Medulla oblongata (tissue), 1 donor: ENCODE data around the gene MUC4.

ENCODE experiments used
- DNase-seq: peaks from one replicate; pipeline ENCODE4 v3.0.0-alpha.2; 2015; ENCODE audit errors: extremely low spot score

Gene MUC4, protein sequence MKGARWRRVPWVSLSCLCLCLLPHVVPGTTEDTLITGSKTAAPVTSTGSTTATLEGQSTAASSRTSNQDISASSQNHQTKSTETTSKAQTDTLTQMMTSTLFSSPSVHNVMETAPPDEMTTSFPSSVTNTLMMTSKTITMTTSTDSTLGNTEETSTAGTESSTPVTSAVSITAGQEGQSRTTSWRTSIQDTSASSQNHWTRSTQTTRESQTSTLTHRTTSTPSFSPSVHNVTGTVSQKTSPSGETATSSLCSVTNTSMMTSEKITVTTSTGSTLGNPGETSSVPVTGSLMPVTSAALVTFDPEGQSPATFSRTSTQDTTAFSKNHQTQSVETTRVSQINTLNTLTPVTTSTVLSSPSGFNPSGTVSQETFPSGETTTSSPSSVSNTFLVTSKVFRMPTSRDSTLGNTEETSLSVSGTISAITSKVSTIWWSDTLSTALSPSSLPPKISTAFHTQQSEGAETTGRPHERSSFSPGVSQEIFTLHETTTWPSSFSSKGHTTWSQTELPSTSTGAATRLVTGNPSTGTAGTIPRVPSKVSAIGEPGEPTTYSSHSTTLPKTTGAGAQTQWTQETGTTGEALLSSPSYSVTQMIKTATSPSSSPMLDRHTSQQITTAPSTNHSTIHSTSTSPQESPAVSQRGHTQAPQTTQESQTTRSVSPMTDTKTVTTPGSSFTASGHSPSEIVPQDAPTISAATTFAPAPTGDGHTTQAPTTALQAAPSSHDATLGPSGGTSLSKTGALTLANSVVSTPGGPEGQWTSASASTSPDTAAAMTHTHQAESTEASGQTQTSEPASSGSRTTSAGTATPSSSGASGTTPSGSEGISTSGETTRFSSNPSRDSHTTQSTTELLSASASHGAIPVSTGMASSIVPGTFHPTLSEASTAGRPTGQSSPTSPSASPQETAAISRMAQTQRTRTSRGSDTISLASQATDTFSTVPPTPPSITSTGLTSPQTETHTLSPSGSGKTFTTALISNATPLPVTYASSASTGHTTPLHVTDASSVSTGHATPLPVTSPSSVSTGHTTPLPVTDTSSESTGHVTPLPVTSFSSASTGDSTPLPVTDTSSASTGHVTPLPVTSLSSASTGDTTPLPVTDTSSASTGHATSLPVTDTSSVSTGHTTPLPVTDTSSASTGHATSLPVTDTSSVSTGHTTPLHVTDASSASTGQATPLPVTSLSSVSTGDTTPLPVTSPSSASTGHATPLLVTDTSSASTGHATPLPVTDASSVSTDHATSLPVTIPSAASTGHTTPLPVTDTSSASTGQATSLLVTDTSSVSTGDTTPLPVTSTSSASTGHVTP (N-terminal part only)

DNA sequence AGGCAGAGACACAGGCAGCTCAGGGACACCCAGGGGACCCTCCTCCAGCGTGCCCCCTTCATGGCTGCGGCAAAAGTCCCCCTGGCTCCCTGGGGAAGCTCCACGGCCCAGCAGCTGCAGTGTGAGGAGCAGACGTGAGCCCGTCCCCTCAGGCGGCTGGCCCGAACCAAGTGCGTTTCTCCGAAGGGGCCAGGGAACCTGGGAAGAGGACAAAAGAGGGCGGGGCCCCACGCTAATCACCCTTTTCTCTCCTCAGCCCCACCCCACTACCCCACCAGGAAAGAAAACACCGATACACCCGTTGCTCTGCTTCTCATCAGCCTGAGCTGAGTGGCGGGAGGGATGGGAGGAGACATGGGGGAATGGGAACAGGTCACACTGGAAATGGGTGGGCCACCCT, at the start of gene MUC4:
TSS of gene MUC4 (minus strand) at position 174 of the 400 bp plus-strand sequence. CDS start at position 62, 112 bp downstream.
- no peak for DNase-seq

DNA sequence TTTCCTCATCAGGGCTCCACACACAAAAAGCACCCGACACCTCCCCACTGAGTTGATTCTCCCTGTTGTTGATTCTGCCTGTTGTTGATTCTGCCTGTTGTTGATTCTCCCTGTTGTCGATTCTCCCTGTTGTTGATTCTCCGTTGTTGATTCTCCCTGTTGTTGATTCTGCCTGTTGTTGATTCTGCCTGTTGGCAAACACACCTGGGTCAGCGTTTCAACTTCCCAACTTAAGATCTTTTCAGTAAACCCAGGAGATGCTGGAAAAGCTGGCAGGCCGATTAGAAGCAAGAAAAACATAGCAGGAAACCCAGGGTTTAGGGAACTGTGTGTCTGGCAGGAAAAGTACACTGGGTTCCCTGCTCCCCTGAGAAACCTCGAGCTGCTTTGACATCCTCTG, 48.7 kb upstream of the MUC4 start:
- DNase-seq, result no peak

GRCh38 chr3:195859846-195860411, 48.2 kb upstream of the MUC4 start:
- DNase-seq, result no peak

DNA sequence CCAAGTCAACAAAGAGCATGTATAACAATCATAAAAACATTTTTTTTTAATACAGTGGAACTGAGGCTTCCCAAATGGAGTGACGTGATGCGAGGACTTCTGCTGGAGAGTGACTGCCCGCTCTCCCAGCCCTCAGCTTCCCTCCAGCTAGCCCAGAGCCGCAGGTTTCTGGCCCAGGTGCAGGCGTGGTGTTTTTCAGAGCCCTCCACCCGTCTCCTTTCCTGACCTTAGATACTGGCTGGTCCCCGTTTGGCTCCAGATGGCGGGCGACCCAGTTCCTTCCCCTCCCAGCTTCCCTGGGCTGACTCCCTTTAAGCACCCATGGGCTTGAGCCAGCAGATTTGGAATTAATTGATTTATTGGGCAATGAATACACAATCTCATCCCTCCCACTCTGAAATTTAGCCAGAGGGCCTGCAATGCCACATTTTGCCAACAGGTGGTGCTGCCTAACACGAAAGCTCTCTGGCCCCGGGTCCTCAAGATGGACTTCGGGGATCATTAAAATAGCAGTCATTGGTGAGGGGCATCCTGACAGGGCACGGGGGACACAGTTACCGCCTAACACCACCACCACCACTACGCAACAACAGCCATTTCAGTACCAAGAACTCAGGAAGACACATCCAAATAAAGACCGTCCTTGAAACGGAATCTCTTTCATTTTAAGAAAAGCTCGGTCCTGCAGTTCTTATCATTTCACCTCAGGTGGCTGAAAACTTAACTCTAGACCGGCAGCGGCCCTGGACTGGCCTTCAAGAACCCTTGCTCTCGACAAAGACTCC, 47.5 kb upstream of the MUC4 start:
- DNase-seq, result peak; percentile 84

DNA sequence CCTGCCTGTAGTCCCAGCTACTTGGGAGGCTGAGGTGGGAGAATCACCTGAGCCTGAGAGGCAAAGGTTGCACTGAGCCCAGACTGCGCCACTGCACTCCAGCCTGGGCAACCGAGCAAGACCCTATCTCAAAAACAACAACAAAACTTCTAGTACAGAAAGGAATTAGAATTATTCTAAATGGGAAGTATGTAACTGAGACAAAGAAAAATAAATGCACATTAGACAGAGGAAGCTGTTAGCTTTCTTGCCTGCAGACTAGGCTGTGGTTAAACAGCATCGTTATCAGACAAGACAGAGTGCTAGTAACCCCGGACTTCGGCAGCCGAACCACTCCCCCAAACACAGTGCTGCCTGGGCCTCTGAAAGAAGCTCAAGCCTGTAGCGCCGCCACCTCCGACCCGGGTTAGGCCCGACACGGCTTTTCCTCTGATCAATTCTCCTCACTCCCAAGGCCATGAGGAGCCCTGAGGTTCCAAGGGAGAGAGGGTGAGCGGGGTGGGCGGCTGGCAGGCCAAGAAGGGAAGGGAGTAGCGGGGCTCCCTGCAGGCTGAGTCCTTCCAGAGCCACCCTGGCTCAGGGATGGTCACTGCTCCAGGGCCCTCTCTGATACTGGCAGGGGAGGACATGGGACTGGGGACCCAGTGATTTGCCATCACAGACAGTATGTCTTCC, 44.8 kb upstream of the MUC4 start:
- DNase-seq, result no peak

DNA sequence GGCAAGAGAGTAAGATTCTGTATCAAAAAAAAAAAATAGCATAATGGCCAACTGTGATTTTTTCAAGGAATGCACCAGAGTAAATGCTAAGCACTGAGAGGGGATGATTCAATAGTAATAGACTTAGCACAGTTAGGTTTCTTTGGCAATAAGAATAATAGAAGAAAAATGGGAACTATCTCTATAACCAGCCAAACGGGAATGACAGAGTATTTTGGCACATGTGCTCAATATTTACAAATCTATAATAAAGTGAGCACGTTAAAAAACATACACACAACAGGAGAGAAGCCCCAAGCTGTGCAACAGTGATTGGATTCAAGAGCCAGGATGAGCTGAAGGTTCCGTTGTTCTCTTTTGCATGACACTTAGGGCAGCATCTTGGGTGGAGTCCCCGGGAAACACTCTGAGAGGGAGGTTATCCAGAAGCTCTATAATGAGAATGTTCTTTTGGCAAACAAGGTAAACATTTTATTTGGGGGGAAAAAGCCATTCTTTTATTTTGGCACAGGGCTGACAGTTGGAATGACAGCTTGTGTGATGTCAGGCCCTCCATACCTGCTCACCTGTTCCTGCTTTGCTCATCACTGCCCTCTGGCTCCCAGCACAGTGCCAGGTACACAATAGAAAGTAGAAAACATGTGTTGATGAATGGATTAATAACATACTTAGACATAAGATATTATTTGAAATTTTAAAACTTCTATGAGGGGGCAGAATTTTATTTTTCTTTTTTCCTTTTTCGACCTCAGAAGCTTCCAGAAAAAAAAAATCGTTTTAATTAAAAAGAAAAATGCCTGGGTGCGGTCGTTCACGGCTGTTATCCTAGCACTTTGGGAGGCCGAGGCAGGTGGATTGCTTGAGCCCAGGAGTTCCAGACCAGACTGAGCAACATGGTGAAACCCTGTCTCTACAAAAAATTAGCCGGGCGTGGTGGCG, 44.0 kb upstream of the MUC4 start:
- no peak for DNase-seq

DNA sequence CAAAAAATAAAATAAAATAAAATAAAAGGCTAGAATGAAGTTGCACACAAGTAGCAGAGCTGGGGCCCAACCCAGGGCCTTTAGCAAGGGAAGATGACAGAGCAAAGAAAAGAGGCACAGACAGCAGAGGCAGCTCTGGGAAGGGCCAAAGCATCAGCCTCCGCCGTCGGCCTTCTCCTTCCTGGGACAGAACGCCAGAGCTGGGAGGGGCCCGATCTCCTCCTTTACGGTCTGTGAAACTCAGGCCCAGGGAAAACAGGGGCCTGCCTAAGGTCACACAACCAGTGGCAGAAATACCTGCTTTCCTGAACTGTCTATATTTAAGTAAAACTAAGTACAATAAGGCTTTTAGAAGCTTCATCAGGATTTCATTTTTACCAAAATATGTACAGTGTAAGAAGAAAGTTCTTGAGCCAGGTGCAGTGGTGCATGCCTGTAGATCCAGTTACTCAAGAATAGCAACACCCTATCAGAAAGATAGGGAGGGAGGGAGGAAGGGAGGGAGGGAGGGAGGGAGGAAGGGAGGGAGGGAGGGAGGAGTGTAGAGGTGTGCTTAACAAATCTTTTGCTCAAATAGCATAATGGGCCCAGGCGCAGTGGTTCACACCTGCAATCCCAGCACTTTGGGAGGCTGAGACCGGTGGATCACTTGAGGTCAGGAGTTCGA, 43.0 kb upstream of the MUC4 start:
- DNase-seq, result no peak

GRCh38 chr3:195853996-195854395, 42.3 kb upstream of the MUC4 start:
- no peak for DNase-seq

DNA sequence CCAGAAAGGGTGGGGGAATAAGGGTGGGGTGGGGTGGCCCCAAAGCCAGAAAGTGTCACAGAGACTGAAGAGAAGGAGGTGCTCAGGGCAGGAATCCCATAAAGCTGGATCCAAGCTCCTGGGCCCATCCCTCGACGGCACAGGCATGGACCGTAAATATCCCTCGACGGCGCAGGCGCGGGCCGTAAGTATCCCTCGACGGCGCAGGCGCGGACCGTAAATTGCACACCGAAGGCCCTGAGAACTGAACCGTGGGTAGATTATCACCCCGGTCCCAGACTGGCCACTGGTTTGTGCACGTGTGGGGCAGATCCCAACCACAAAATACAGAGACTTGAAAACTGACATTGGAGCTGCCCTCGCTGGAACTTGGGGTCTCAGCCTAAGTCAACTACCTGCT, 41.3 kb upstream of the MUC4 start:
- DNase-seq, result no peak

GRCh38 chr3:195850857-195851543, 39.3 kb upstream of the MUC4 start:
- DNase-seq, result peak; percentile 97

GRCh38 chr3:195849322-195850074, 37.8 kb upstream of the MUC4 start:
- no peak for DNase-seq

DNA sequence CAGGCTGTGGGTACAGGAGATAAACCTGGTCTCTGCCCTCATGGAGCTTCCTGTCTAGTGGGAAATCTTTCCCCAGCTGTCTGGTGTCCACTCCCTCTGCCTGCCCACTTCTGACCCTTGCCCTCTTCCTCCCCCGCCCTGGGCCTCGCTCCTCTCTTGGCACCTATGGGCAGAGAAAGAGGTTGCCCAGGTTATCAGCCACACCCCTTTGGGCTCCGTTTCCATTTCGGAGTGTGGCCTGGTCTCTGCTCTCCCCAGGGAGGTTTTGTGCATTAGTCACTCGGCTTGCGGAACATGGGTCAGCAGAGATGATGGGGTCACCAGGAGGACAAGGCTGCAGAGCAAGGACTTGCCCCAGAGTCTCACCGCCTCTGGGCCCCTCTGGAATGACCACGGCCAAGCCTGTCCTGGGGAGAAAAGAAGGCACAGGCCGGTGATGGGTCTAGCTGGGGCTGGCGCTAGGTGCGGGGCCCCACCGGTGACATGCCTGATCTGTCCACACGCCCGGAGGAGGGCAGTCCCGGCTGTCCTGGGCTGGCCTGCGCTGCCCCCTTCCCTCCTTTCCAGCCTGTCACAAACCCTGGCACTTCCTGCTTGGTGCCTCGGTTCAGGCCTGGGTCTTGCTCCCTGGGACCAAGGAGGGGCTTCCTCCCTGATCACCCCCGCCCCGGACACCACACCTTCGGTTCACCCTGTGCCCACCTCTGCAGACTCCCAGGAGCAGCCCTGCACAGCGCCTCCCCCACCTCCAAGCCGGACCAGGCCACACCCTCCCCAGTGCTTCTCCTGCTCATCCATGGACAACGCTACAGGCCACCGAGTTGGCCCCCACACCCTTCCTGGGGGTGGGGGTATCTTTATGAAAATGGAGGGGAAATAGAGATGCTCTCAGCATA, 35.6 kb upstream of the MUC4 start:
- DNase-seq, result no peak

- no peak for DNase-seq
These were observed 33.8 kb upstream of the MUC4 start for GRCh38 chr3:195845483-195845882.

GRCh38 chr3:195844671-195845218, 33.0 kb upstream of the MUC4 start:
- DNase-seq, result no peak

GRCh38 chr3:195839260-195840010, 27.7 kb upstream of the MUC4 start:
- no peak for DNase-seq
